ENCODE data around the gene GALP. TPM values are rescaled to one million over a fixed set of nuclear protein-coding genes. Genes with fewer than 3 reads are reported as not detected.
"Not testable (repeated sequence)": the region's sequence is repeated elsewhere in the genome, so short reads cannot be mapped to it uniquely, and the experiment has no call there.

GALP gene
- total RNA-seq, 1 donor from 2014 or later = not detected

DNA sequence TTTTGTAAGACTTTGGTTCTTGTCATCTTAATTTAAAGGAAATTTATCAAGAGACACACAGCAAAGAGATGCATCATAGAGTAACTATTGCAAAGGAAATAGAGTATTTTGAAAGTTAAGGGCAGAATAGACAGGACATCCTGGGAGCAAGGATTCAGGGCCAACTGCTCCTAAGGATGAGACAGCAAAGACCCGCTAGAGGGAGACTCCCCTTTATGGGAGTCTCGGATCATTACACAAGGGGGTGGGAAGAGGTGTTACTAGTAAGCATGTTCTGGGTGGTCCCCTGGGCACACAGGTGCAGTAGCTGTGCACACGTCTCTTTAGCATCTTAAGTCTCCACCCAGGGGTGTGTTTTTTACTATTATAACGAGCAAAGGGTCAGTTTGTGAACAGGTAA is 35.9 kb downstream of the GALP start:
- DNase-seq (ENCODE audit: low spot score) = no peak
- Mint-ChIP-seq H3K4me3 (no peak overlapping the region), H3K27ac (no peak overlapping the region), H3K27me3 (ENCODE audit: insufficient read depth) (peaks cover under 1% of the 10 kb centered on the region), H3K9me3 (no peaks in the 10 kb centered on the region), H3K4me1 (ENCODE audit: low read depth) (no peaks in the 10 kb centered on the region), H3K36me3 (ENCODE audit: low read depth) (no peaks in the 10 kb centered on the region)
- intact Hi-C loops (cut with micrococcal nuclease) = no loop called here

DNA sequence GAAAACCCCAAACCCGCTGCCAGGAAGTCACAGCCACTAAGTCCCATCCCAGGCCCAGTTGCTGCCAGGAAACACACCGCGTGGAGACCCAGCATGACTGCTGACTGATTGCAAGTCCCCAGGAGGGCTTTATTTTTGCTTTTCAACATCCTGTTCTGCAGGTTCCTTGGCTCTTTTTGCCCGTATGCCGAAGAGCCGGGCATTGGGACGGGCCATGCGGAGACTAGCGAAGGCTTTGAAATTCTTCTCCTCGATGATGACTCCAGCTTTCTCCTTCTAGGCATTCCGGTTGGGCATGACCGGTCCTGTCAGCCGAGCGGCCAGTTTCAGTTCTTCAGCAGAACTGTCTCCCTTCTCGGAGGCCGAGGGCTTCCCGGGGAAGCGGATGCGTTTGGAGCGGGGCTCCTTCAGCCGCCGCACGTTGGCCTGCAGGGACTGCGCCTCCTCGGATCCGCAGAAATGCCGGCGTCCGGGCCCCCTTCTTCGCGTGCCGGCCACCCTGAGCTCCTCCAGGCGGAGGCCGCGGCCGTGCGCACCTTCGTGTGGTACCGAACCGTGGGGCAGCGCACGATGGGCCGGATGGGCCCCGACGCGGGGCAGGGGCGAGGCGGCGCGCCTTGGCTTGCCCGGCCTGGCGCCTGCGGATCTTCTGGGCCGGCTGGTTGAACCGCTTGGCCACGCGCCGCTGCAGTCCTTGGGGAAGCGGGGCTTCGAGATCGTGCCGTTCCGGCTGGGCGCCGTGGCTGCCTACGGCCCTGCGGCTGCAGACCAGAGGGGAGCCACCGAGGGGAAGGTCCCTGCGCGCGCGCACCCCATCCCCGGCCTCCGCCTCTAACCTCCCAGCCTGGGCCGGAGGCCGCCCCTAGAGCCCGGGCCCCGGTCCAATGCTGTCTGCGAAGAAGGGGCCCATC is 41.5 kb downstream of the GALP start:
- Mint-ChIP-seq H3K36me3 (ENCODE audit: low read depth) (no peaks in the 10 kb centered on the region), H3K27me3 (ENCODE audit: insufficient read depth) (peaks cover 4% of the 10 kb centered on the region), H3K9me3 (no peaks in the 10 kb centered on the region), H3K4me1 (ENCODE audit: low read depth) (no peaks in the 10 kb centered on the region), H3K4me3 (no peak overlapping the region), H3K27ac (no peak overlapping the region)
- intact Hi-C loops (cut with micrococcal nuclease) = no loop called here
- DNase-seq (ENCODE audit: low spot score) = no peak

DNA sequence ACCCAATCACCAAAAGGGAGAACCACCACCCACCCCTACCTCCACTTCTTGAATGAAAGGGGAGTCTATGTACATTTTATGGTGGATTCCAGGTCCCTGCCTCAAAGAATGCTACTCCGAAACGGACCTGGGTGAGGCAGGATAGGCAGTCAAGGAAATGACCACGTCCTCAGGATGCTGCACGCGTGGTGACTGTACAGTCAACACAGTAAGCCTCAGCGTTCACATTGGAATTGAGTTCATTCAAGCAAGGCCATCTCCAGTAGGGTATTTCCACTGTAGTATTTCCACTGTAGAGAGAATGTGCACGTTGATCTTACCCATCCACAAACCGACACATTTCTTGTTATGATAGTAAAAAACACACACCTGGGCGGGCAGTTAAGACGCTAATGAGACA is 43.2 kb downstream of the GALP start:
- Mint-ChIP-seq H3K9me3 (no peaks in the 10 kb centered on the region), H3K36me3 (ENCODE audit: low read depth) (no peaks in the 10 kb centered on the region), H3K4me3 (no peak overlapping the region), H3K27me3 (ENCODE audit: insufficient read depth) (peaks cover 4% of the 10 kb centered on the region), H3K4me1 (ENCODE audit: low read depth) (no peaks in the 10 kb centered on the region), H3K27ac (no peak overlapping the region)
- DNase-seq (ENCODE audit: low spot score) = no peak
- intact Hi-C loops (cut with micrococcal nuclease) = no loop called here

DNA sequence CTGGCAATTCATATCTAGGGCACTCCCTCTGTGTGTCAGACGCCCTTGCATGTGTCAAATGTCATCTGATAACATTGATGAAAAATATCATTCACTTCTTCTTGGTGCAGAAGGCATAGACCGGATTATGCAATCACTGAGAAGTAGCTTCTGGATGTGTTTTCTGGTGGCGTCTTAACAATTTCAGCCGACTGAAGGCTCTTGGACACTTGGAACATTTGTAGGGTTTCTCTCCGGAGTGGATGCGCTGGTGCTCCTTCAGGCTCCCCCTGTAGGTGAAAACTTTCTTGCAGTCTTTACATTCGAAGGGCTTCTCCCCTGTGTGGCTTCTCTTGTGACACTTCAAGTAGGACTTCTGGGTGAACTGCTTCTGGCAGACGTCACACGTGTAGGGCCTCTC is 45.6 kb downstream of the GALP start:
- H3K4me1 Mint-ChIP-seq (ENCODE audit: low read depth); intact Hi-C loops (cut with micrococcal nuclease); DNase-seq (ENCODE audit: low spot score); H3K27me3 Mint-ChIP-seq (ENCODE audit: insufficient read depth); H3K4me3 Mint-ChIP-seq; H3K36me3 Mint-ChIP-seq (ENCODE audit: low read depth); H3K27ac Mint-ChIP-seq; H3K9me3 Mint-ChIP-seq: not testable (repeated sequence)

DNA sequence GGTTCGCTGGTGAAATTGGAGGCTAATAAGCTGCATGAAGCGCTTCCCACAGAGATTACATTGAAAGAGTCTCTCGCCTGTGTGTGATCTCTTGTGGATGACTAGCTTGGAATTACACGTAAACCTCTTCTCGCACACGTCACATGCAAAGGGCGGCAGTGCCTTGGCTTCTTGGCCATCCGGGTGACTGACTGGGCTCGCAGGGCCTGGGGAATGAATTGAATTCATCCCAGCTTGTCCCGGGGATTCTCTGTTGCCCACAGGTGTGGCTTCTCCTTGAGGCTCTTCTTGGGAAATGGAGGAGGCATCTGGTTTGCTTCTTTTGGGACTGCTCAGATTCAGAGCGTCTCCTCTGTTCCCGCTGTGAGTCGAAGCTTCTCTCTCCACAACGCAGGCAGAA is 46.0 kb downstream of the GALP start:
- peaks cover 2% of the 10 kb centered on the region for H3K27me3 Mint-ChIP-seq (ENCODE audit: insufficient read depth)
- H3K4me3 Mint-ChIP-seq = no peak overlapping the region
- intact Hi-C loops (cut with micrococcal nuclease) = no loop called here
- H3K4me1 Mint-ChIP-seq (ENCODE audit: low read depth) = no peaks in the 10 kb centered on the region
- H3K9me3 Mint-ChIP-seq = no peaks in the 10 kb centered on the region
- DNase-seq (ENCODE audit: low spot score) = no peak
- no peak overlapping the region for H3K27ac Mint-ChIP-seq
- no peaks in the 10 kb centered on the region for H3K36me3 Mint-ChIP-seq (ENCODE audit: low read depth)

DNA sequence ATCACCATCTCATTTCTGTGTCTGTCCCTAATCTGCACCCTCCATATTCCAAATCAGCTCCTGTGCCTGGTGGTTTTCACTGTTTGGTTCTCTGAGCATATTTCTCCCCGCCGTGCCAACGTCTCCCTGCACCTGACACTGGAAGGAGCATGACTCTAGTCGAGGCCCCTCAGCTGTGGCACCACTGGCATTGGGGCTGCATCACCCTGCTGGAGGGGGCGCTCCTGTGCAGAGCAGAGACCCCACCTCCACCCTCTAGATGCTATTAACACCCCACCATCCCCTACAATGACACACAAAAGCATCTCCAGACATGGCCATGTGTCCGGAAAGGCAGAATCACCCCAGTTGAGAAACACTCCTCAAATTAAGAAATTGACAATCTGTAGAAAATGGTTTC is 47.1 kb downstream of the GALP start:
- Mint-ChIP-seq H3K4me3 (no peak overlapping the region), H3K27ac (no peak overlapping the region), H3K27me3 (ENCODE audit: insufficient read depth) (no peaks in the 10 kb centered on the region), H3K9me3 (no peaks in the 10 kb centered on the region), H3K36me3 (ENCODE audit: low read depth) (no peaks in the 10 kb centered on the region), H3K4me1 (ENCODE audit: low read depth) (no peaks in the 10 kb centered on the region)
- no peak for DNase-seq (ENCODE audit: low spot score)
- intact Hi-C loops (cut with micrococcal nuclease) = no loop called here

DNA sequence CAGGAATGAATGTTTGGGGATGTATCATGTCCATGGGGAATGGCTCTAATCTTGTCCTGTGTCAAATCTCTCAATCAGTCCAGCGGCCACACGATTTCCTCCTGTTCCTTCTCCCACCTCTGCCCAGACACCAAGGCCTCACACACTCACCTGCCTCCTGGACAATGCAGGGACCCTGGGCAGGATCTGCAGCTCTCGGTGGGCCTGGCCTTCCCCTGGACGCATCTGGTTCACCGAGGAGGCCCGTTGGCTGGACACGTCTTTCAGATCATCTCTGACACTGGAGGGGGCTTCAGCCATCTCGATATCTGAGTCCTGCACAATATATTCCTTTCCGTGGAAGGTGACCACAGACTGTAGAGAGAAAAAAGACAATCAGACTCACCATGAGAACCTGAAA is 47.7 kb downstream of the GALP start:
- H3K27me3 Mint-ChIP-seq (ENCODE audit: insufficient read depth) = no peaks in the 10 kb centered on the region
- no peak overlapping the region for H3K4me3 Mint-ChIP-seq
- intact Hi-C loops (cut with micrococcal nuclease) = no loop called here
- no peaks in the 10 kb centered on the region for H3K36me3 Mint-ChIP-seq (ENCODE audit: low read depth)
- no peaks in the 10 kb centered on the region for H3K9me3 Mint-ChIP-seq
- no peak overlapping the region for H3K27ac Mint-ChIP-seq
- H3K4me1 Mint-ChIP-seq (ENCODE audit: low read depth) = no peaks in the 10 kb centered on the region
- DNase-seq (ENCODE audit: low spot score) = no peak

Other genes starting within 250 kb of the GALP start
- gene NLRP13, start 243.7 kb upstream of the GALP start, total RNA-seq = not detected in 2 replicates
- gene NLRP8, start 228.2 kb upstream of the GALP start, total RNA-seq = not detected in 2 replicates
- not detected in 2 replicates for gene NLRP5, start 189.2 kb upstream of the GALP start, total RNA-seq
- 41.8 and 42.6 TPM in 2 replicates for gene ZNF787, start 54.7 kb upstream of the GALP start, total RNA-seq
- gene ZNF444, start 34.7 kb upstream of the GALP start, total RNA-seq = 33.8 and 36.5 TPM in 2 replicates
- not detected in 2 replicates for gene ZSCAN5B, start 21.8 kb downstream of the GALP start, total RNA-seq
- not detected in 2 replicates for gene ZSCAN5C, start 26.3 kb downstream of the GALP start, total RNA-seq
- gene EDDM13, start 96.7 kb downstream of the GALP start, total RNA-seq = 0.29 and 0.51 TPM in 2 replicates
- 7.3 and 7.5 TPM in 2 replicates for gene ZSCAN5A, start 138.8 kb downstream of the GALP start, total RNA-seq
- 1.2 and 1.3 TPM in 2 replicates for gene ZNF582, start 217.5 kb downstream of the GALP start, total RNA-seq
- 1.4 and 2.1 TPM in 2 replicates for gene ZNF583, start 228.3 kb downstream of the GALP start, total RNA-seq